Transverse colon (tissue), 4 donors: ENCODE measurements around the gene SCAPER. TPM values are rescaled to one million over a fixed set of nuclear protein-coding genes. Genes with fewer than 3 reads are reported as not detected.

ENCODE experiments used
- DNase-seq: peaks from one replicate; pipeline ENCODE4 v3.0.0-alpha.2; 2019
- H3K27ac ChIP-seq, 4 donors: fragments of 200-600 bp; sonication (generic); 2 replicates each; pipeline ENCODE4 v1.5.1; 2016 to 2018; ENCODE audit warnings: inconsistent platforms in 4 of 4
- H3K27me3 ChIP-seq: fragments of 200-600 bp; sonication (generic); 2 replicates; pipeline ENCODE4 v1.5.1; 2017; ENCODE audit warnings: inconsistent platforms
- H3K36me3 ChIP-seq, 4 donors: fragments of 200-600 bp; sonication (generic); 2 replicates each; pipeline ENCODE4 v1.5.1; 2017 to 2019; ENCODE audit warnings: inconsistent platforms in 4 of 4
- H3K4me1 ChIP-seq, 4 donors: fragments of 200-600 bp; sonication (generic); 2 replicates each; pipeline ENCODE4 v1.5.1; 2017 to 2020; ENCODE audit warnings: inconsistent platforms in 4 of 4
- H3K4me3 ChIP-seq, 4 donors: fragments of 200-600 bp; sonication (generic); 1 replicate in 1 of 4; 2 replicates in 3 of 4; pipeline versions ENCODE4 v1.5.1 to v1.6.1; 2017 to 2019; ENCODE audit warnings: inconsistent platforms in 4 of 4
- H3K9me3 ChIP-seq, 2 donors: fragments of 200-600 bp; sonication (generic); 2 replicates each; pipeline ENCODE4 v1.5.1; 2017 to 2019; ENCODE audit warnings: inconsistent platforms in 2 of 2
- CTCF ChIP-seq, 5 experiments: fragments of 200-600 bp in 3 of 5; fragments of 450-650 bp in 2 of 5; sonication (generic) in 3 of 5; IDR thresholded peaks; 1 replicate in 2 of 5; 2 replicates in 3 of 5; pipeline ENCODE4 v1.5.1; 2016 to 2017; ENCODE audit warnings: antibody characterized with exemption in 5 of 5, inconsistent platforms in 3 of 5, mild to moderate bottlenecking in 2 of 5, moderate library complexity in 1 of 5
- EP300 ChIP-seq: sonication (generic); formaldehyde crosslinking; IDR thresholded peaks from one replicate; pipeline ENCODE4 v1.6.1; 2017; ENCODE audit warnings: antibody characterized with exemption, low read depth
- POLR2A ChIP-seq: fragments of 450-650 bp; IDR thresholded peaks from one replicate; pipeline ENCODE4 v1.6.1; 2016; ENCODE audit warnings: antibody characterized with exemption, mild to moderate bottlenecking, moderate library complexity
- POLR2AphosphoS5 ChIP-seq, 3 donors: sonication (generic); formaldehyde crosslinking; IDR thresholded peaks; one replicate each; pipeline ENCODE4 v1.6.1; 2016; ENCODE audit warnings: antibody characterized with exemption in 3 of 3
- WGBS, 2 donors: methylation state at CpG; one replicate each; pipeline ENCODE4 v1.1.5; 2018; ENCODE audit warnings: low coverage in 1 of 2; 5-methylcytosine and 5-hydroxymethylcytosine counted together
- in situ Hi-C, 4 donors: fragments of 200-750 bp; cut with MboI; loops; one replicate each; pipeline versions ENCODE4 v1.15.0 to v1.15.1; 2017; ENCODE audit warnings: low sequenced_read_pairs in 3 of 4, low pct_ligation_motif_present in 1 of 4, low pct_unique_long_range_greater_than_20kb in 1 of 4
- intact Hi-C: fragments of 100-400 bp; cut with DNase I; formaldehyde crosslinking; loops from one replicate; pipeline ENCODE4 v1.15.1; 2023; ENCODE audit warnings: low total_unique reads
- total RNA-seq, 4 donors: library from RNA; depleted of rRNA; stranded (reverse); fragments of >200 nt; gene quantifications; one replicate each; pipeline ENCODE4 v1.1.0, GENCODE V29; 2016

Gene SCAPER
- total RNA-seq, 4 donors from 2014 or later = 31.8 to 121 (median 48.7) TPM

GRCh38 chr15:76327191-76328105 is 577.7 kb downstream of the SCAPER start:
- no peaks in the 10 kb centered on the region for H3K36me3 ChIP-seq
- H3K9me3 ChIP-seq = no peaks in the 10 kb centered on the region
- DNase-seq = no peak
- no peak overlapping the region for H3K4me3 ChIP-seq
- no peak for TF ChIP-seq POLR2A
- no peak for TF ChIP-seq CTCF (IDR thresholded peaks at IDR 0.05)
- no peak for TF ChIP-seq POLR2AphosphoS5 (IDR thresholded peaks at IDR 0.05)
- no peak for TF ChIP-seq EP300
- peaks cover 32% of the 10 kb centered on the region for H3K27me3 ChIP-seq
- in situ Hi-C loops (loop anchor here in 1 of 4 donors (25.0 kb wide), 1 partner anchor 140 kb away; no protein-coding TSS in a partner anchor), intact Hi-C loops (loop anchor here (5.0 kb wide), 1 partner anchor 180 kb away; no protein-coding TSS in a partner anchor)
- no peak overlapping the region for H3K27ac ChIP-seq
- no peaks in the 10 kb centered on the region for H3K4me1 ChIP-seq
- 71 to 79% methylated on average over 3 to 8 of the region's 8 CpGs for WGBS, 2 donors

DNA sequence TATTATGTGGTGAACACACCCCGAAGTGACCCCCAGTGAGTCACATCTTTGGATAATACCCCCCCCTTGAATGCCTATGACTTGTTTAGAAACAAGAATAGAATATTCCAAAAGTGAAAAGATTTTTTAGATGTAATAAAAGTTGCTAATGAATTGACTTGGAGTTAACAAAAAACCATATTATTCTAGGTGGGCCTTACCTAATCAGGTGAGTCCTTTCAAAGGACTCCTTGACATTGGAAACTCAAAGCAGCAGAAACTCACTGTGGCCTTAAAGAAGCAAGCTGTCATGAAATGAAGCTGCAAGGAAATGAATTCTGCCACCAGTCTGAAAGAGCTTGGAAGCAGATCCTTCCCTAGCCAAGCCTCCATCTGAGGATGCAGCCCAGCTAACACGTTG is 579.4 kb downstream of the SCAPER start:
- 64 to 80% methylated on average over 1 to 2 of the region's 2 CpGs for whole genome bisulfite sequencing, 2 donors
- H3K36me3 ChIP-seq = no peaks in the 10 kb centered on the region
- H3K27me3 ChIP-seq = peaks cover 45% of the 10 kb centered on the region
- DNase-seq = no peak
- in situ Hi-C loops = loop anchor here in 1 of 4 donors (25.0 kb wide), 1 partner anchor 138 kb away; no protein-coding TSS in a partner anchor
- no peaks in the 10 kb centered on the region for H3K4me1 ChIP-seq
- intact Hi-C loops = loop anchor here (5.0 kb wide), 1 partner anchor 182 kb away; no protein-coding TSS in a partner anchor
- no peaks in the 10 kb centered on the region for H3K9me3 ChIP-seq
- no peak overlapping the region for H3K4me3 ChIP-seq
- TF ChIP-seq POLR2A (no peak), CTCF (IDR thresholded peaks at IDR 0.05) (no peak), EP300 (no peak), POLR2AphosphoS5 (IDR thresholded peaks at IDR 0.05) (no peak)
- H3K27ac ChIP-seq = no peak overlapping the region

GRCh38 chr15:76324066-76324465 is 581.1 kb downstream of the SCAPER start:
- in situ Hi-C loops = no loop called here
- no peak for DNase-seq
- 52 to 65% methylated on average over 2 to 3 of the region's 3 CpGs for WGBS, 2 donors
- Histone ChIP-seq H3K9me3 (no peaks in the 10 kb centered on the region), H3K4me1 (no peaks in the 10 kb centered on the region), H3K4me3 (no peak overlapping the region), H3K27me3 (peaks cover 38% of the 10 kb centered on the region), H3K36me3 (no peaks in the 10 kb centered on the region), H3K27ac (no peak overlapping the region)
- intact Hi-C loops = no loop called here
- no peak for TF ChIP-seq POLR2A
- no peak for TF ChIP-seq CTCF (IDR thresholded peaks at IDR 0.05)
- TF ChIP-seq EP300 = no peak
- no peak for TF ChIP-seq POLR2AphosphoS5 (IDR thresholded peaks at IDR 0.05)

DNA sequence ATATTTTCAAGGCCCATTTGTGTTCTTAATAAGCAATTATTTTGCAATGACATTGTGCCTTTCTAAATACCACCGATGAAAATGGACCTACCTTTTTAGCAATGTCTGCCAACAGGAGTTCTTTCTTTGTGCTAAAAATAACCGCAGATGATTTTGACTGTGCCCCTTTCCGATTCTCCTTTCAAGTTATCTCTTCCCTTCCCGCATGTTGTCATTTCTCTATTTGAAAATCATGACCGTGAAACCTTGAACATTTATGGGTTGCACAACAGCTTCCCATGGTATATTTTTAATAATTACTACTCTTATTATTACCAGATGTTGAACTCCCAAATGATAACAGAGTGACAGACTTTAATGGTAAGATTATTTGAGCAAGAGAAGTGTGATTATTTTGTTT is 583.5 kb downstream of the SCAPER start:
- Histone ChIP-seq H3K36me3 (no peaks in the 10 kb centered on the region), H3K27ac (no peak overlapping the region), H3K27me3 (peaks cover 29% of the 10 kb centered on the region), H3K4me3 (no peak overlapping the region), H3K4me1 (no peaks in the 10 kb centered on the region), H3K9me3 (no peaks in the 10 kb centered on the region)
- no peak for DNase-seq
- intact Hi-C loops = no loop called here
- in situ Hi-C loops = no loop called here
- 78 to 84% methylated on average over 5 of the region's 5 CpGs for WGBS, 2 donors
- TF ChIP-seq EP300 = no peak
- no peak for TF ChIP-seq POLR2AphosphoS5 (IDR thresholded peaks at IDR 0.05)
- no peak for TF ChIP-seq CTCF (IDR thresholded peaks at IDR 0.05)
- no peak for TF ChIP-seq POLR2A
